ENCODE data around the gene ADGRV1.

DNA sequence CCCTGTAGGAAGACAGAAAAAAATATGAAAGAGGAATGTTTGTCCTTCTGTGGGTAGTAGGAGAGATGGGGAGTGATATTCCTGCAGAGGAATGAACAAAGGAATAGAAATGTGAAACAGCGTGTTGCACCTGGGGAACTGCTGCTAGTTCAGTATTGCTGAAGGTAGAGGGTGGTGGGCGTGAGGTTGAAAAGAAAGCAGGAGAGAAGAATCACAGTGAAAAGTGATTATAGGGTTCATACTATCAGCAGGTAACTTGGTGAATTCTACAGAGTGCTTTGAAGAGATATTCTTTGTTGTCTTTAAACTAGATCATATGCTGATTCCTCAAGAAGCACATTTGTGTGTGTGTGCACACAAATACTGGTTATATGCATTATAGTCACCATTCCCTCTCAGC lies 95.6 kb downstream of the ADGRV1 start:
- TF ChIP-seq, protein P1, sequence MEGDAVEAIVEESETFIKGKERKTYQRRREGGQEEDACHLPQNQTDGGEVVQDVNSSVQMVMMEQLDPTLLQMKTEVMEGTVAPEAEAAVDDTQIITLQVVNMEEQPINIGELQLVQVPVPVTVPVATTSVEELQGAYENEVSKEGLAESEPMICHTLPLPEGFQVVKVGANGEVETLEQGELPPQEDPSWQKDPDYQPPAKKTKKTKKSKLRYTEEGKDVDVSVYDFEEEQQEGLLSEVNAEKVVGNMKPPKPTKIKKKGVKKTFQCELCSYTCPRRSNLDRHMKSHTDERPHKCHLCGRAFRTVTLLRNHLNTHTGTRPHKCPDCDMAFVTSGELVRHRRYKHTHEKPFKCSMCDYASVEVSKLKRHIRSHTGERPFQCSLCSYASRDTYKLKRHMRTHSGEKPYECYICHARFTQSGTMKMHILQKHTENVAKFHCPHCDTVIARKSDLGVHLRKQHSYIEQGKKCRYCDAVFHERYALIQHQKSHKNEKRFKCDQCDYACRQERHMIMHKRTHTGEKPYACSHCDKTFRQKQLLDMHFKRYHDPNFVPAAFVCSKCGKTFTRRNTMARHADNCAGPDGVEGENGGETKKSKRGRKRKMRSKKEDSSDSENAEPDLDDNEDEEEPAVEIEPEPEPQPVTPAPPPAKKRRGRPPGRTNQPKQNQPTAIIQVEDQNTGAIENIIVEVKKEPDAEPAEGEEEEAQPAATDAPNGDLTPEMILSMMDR (tag by site-specific recombination; IDR thresholded peaks at IDR 0.05), result no peak
- TF ChIP-seq ZNF133 (tag by site-specific recombination; IDR thresholded peaks at IDR 0.05) (no peak), ZNF121 (tag by site-specific recombination; IDR thresholded peaks at IDR 0.05) (no peak), ZNF354C (tag by site-specific recombination; IDR thresholded peaks at IDR 0.05; ENCODE audit: borderline replicate concordance, low read depth) (no peak), ZNF266 (tag by site-specific recombination; IDR thresholded peaks at IDR 0.05; ENCODE audit: low read depth) (no peak), KLF1 (tag by site-specific recombination; IDR thresholded peaks at IDR 0.05) (no peak), ZNF223 (tag by site-specific recombination; IDR thresholded peaks at IDR 0.05) (no peak), GLIS2 (tag by site-specific recombination; IDR thresholded peaks at IDR 0.05) (no peak), ZNF561 (tag by site-specific recombination; IDR thresholded peaks at IDR 0.05; ENCODE audit: borderline replicate concordance) (no peak), TCF7L2 (IDR thresholded peaks at IDR 0.05; ENCODE audit: borderline replicate concordance, low read depth, low read length) (no peak), ZNF621 (tag by site-specific recombination; IDR thresholded peaks at IDR 0.05) (no peak)
- TF ChIP-seq, protein P2, sequence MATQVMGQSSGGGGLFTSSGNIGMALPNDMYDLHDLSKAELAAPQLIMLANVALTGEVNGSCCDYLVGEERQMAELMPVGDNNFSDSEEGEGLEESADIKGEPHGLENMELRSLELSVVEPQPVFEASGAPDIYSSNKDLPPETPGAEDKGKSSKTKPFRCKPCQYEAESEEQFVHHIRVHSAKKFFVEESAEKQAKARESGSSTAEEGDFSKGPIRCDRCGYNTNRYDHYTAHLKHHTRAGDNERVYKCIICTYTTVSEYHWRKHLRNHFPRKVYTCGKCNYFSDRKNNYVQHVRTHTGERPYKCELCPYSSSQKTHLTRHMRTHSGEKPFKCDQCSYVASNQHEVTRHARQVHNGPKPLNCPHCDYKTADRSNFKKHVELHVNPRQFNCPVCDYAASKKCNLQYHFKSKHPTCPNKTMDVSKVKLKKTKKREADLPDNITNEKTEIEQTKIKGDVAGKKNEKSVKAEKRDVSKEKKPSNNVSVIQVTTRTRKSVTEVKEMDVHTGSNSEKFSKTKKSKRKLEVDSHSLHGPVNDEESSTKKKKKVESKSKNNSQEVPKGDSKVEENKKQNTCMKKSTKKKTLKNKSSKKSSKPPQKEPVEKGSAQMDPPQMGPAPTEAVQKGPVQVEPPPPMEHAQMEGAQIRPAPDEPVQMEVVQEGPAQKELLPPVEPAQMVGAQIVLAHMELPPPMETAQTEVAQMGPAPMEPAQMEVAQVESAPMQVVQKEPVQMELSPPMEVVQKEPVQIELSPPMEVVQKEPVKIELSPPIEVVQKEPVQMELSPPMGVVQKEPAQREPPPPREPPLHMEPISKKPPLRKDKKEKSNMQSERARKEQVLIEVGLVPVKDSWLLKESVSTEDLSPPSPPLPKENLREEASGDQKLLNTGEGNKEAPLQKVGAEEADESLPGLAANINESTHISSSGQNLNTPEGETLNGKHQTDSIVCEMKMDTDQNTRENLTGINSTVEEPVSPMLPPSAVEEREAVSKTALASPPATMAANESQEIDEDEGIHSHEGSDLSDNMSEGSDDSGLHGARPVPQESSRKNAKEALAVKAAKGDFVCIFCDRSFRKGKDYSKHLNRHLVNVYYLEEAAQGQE (tag by site-specific recombination; IDR thresholded peaks at IDR 0.05), result no peak
- TF ChIP-seq, protein P3, sequence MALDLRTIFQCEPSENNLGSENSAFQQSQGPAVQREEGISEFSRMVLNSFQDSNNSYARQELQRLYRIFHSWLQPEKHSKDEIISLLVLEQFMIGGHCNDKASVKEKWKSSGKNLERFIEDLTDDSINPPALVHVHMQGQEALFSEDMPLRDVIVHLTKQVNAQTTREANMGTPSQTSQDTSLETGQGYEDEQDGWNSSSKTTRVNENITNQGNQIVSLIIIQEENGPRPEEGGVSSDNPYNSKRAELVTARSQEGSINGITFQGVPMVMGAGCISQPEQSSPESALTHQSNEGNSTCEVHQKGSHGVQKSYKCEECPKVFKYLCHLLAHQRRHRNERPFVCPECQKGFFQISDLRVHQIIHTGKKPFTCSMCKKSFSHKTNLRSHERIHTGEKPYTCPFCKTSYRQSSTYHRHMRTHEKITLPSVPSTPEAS (tag by site-specific recombination; IDR thresholded peaks at IDR 0.05), result no peak
